Activated CD8-positive, alpha-beta T cell treated with anti-CD3 and anti-CD28 coated beads for 36 hours (primary cell): Measurements from ENCODE around the gene USP53. TPM values are rescaled to one million over a fixed set of nuclear protein-coding genes. Genes with fewer than 3 reads are reported as not detected.

Experiments
- ATAC-seq: fragments of 200-7000 bp; cut with Tn5 transposase; one replicate; pipeline ENCODE4 v1.10.0; 2021; ENCODE audit warnings: mild to moderate bottlenecking, moderate library complexity
- CTCF ChIA-PET: fragments of 350-600 bp; sonication (Branson Sonifier 250); formaldehyde crosslinking; loops from one replicate; lab custom pipeline; 2021; ENCODE audit warnings: antibody characterized with exemption; lab: Charles Lee
- POLR2A ChIA-PET: fragments of 350-600 bp; sonication (Branson Sonifier 250); formaldehyde crosslinking; loops from one replicate; lab custom pipeline; 2021; ENCODE audit warnings: antibody characterized with exemption; lab: Charles Lee
- DNase-seq: peaks from one replicate; pipeline ENCODE4 v3.0.0-alpha.2; 2020
- H3K27ac Mint-ChIP-seq: one replicate; pipeline ENCODE4 v1.8.0; 2021; ENCODE audit warnings: mild to moderate bottlenecking, mixed read lengths
- H3K27me3 Mint-ChIP-seq: one replicate; pipeline ENCODE4 v1.8.0; 2021; ENCODE audit warnings: mixed read lengths
- H3K36me3 Mint-ChIP-seq: one replicate; pipeline ENCODE4 v1.8.0; 2021; ENCODE audit warnings: low read depth, mixed read lengths
- H3K4me1 Mint-ChIP-seq: one replicate; pipeline ENCODE4 v1.8.0; 2021; ENCODE audit warnings: low read depth, mixed read lengths
- H3K4me3 Mint-ChIP-seq: one replicate; pipeline ENCODE4 v1.8.0; 2021; ENCODE audit warnings: mild to moderate bottlenecking, moderate library complexity, mixed read lengths
- H3K9me3 Mint-ChIP-seq: one replicate; pipeline ENCODE4 v1.8.0; 2021; ENCODE audit warnings: mixed read lengths
- CTCF ChIP-seq: fragments of 200-600 bp; IDR thresholded peaks from one replicate; pipeline ENCODE4 v1.8.0; 2022; ENCODE audit warnings: antibody characterized with exemption, mild to moderate bottlenecking
- intact Hi-C: fragments of 100-400 bp; cut with micrococcal nuclease; formaldehyde crosslinking; loops from one replicate; pipeline ENCODE4 v1.10.0; 2022
- total RNA-seq, 2 experiments: library from RNA; stranded (reverse); gene quantifications; one replicate each; pipeline ENCODE4 v1.2.3, GENCODE V29; 2021

The USP53 gene
- total RNA-seq, 2 experiments from 2014 or later: 14.4 to 15.8 TPM

- H3K9me3 Mint-ChIP-seq: no peaks in the 10 kb centered on the region
- peaks cover 12% of the 10 kb centered on the region for H3K4me1 Mint-ChIP-seq
- ChIA-PET CTCF (interaction anchor here (0.6 to 1.5 kb wide), 2 partner anchors 19 to 40 kb away, joined by 3 to 4 read pairs; partner anchors contain the start of gene FABP2), POLR2A (interaction anchor here (1.0 kb wide), 1 partner anchor 244 kb away, joined by 3 read pairs; no protein-coding TSS in a partner anchor)
- TF ChIP-seq CTCF: no peak
- H3K36me3 Mint-ChIP-seq: peaks cover 21% of the 10 kb centered on the region
- ATAC-seq: no peak
- no peak for DNase-seq
- no peak overlapping the region for H3K4me3 Mint-ChIP-seq
- H3K27me3 Mint-ChIP-seq: peaks cover 5% of the 10 kb centered on the region
- no peak overlapping the region for H3K27ac Mint-ChIP-seq
- intact Hi-C loops: loop anchor here (10.0 kb wide), 1 partner anchor 741 kb away; no protein-coding TSS in a partner anchor
These were observed 91.2 kb downstream of the USP53 start for GRCh38 chr4:119303587-119304305.

- intact Hi-C loops: loop anchor here (10.0 kb wide), 1 partner anchor 740 kb away; no protein-coding TSS in a partner anchor
- DNase-seq: no peak
These were observed 91.9 kb downstream of the USP53 start for GRCh38 chr4:119304431-119304830.

DNA sequence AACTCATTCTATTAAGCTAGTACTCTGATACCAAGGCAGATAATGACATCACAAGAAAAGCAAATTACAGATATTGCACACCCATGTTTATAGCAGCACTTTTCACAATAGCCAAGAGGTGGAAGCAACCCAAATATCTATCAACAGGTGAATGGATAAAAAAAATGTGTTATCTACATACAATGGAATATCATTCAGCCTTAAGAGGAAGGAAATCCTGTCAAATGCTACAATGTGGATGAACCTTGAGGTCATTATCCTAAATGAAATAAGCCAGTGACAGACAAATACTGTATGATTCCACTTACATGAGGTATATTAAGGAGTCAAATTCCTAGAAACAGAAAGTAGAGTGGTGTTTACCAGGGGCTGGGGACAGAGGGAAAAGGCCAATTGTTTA is 95.1 kb downstream of the USP53 start:
- no peak overlapping the region for H3K27ac Mint-ChIP-seq
- H3K9me3 Mint-ChIP-seq: no peaks in the 10 kb centered on the region
- POLR2A ChIA-PET: no interaction called here
- ATAC-seq: no peak
- no peaks in the 10 kb centered on the region for H3K4me1 Mint-ChIP-seq
- intact Hi-C loops: loop anchor here (10.0 kb wide), 1 partner anchor 737 kb away; no protein-coding TSS in a partner anchor
- no peak overlapping the region for H3K4me3 Mint-ChIP-seq
- H3K36me3 Mint-ChIP-seq: no peaks in the 10 kb centered on the region
- TF ChIP-seq CTCF: no peak
- peaks cover 5% of the 10 kb centered on the region for H3K27me3 Mint-ChIP-seq
- DNase-seq: no peak
- CTCF ChIA-PET: no interaction called here

More at GRCh38 chr4:119304431-119304830, 91.9 kb downstream of the USP53 start:
- H3K36me3 Mint-ChIP-seq: peaks cover 14% of the 10 kb centered on the region
- TF ChIP-seq CTCF: no peak
- no peak overlapping the region for H3K4me3 Mint-ChIP-seq
- POLR2A ChIA-PET: interaction anchor here (1.0 kb wide), 1 partner anchor 244 kb away, joined by 3 read pairs; no protein-coding TSS in a partner anchor
- H3K27ac Mint-ChIP-seq: no peak overlapping the region
- H3K4me1 Mint-ChIP-seq: peaks cover 9% of the 10 kb centered on the region
- CTCF ChIA-PET: interaction anchor here (0.6 to 1.5 kb wide), 2 partner anchors 18 to 39 kb away, joined by 3 to 4 read pairs; partner anchors contain the start of gene FABP2
- H3K9me3 Mint-ChIP-seq: no peaks in the 10 kb centered on the region
- no peak for ATAC-seq
- H3K27me3 Mint-ChIP-seq: peaks cover 5% of the 10 kb centered on the region

- POLR2A ChIA-PET: interaction anchor here (0.9 kb wide), 1 partner anchor 13 kb away, joined by 4 read pairs; no protein-coding TSS in a partner anchor
- intact Hi-C loops: loop anchor here (10.0 kb wide), 1 partner anchor 144 kb away; no protein-coding TSS in a partner anchor
These were observed 98.3 kb downstream of the USP53 start for GRCh38 chr4:119310826-119311225.

More at GRCh38 chr4:119310826-119311225, 98.3 kb downstream of the USP53 start:
- no peaks in the 10 kb centered on the region for H3K9me3 Mint-ChIP-seq
- CTCF ChIA-PET: interaction anchor here (0.8 kb wide), 1 partner anchor 18 kb away, joined by 3 read pairs; no protein-coding TSS in a partner anchor
- peaks cover 11% of the 10 kb centered on the region for H3K27me3 Mint-ChIP-seq
- no peak overlapping the region for H3K27ac Mint-ChIP-seq
- no peak for DNase-seq
- ATAC-seq: no peak
- H3K4me1 Mint-ChIP-seq: no peaks in the 10 kb centered on the region
- no peaks in the 10 kb centered on the region for H3K36me3 Mint-ChIP-seq
- TF ChIP-seq CTCF: no peak
- no peak overlapping the region for H3K4me3 Mint-ChIP-seq
